Effector memory CD8-positive, alpha-beta T cell (primary cell): ENCODE data around the gene TAS1R1.

Experiments
- ATAC-seq: fragments of 150-1000 bp; cut with Tn5 transposase; replicated peaks from 2 replicates; pipeline ENCODE4 v1.10.0; 2021; ENCODE audit warnings: mild to moderate bottlenecking, moderate library complexity
- DNase-seq, 3 experiments: peaks; one replicate each; pipeline ENCODE4 v3.0.0; 2021
- H3K27ac Mint-ChIP-seq, 2 donors: one replicate each; pipeline ENCODE4 v1.8.0; 2022; ENCODE audit warnings: mild to moderate bottlenecking in 2 of 2, mixed read lengths in 2 of 2, moderate library complexity in 2 of 2
- H3K27me3 Mint-ChIP-seq, 2 donors: one replicate each; pipeline ENCODE4 v1.8.0; 2022; ENCODE audit warnings: mixed read lengths in 2 of 2
- H3K36me3 Mint-ChIP-seq: one replicate; pipeline ENCODE4 v1.8.0; 2022; ENCODE audit warnings: mild to moderate bottlenecking, moderate library complexity, mixed read lengths; ENCODE audit not compliant: insufficient read depth
- H3K4me1 Mint-ChIP-seq, 2 donors: one replicate each; pipeline ENCODE4 v1.8.0; 2022; ENCODE audit warnings: low read depth in 2 of 2, mixed read lengths in 2 of 2
- H3K4me3 Mint-ChIP-seq, 2 donors: one replicate each; pipeline ENCODE4 v1.8.0; 2022; ENCODE audit warnings: mild to moderate bottlenecking in 2 of 2, mixed read lengths in 2 of 2, moderate library complexity in 2 of 2
- H3K9me3 Mint-ChIP-seq, 2 donors: one replicate each; pipeline ENCODE4 v1.8.0; 2022; ENCODE audit warnings: mixed read lengths in 2 of 2

TAS1R1 gene

GRCh38 chr1:6570100-6570499 lies 15.0 kb downstream of the TAS1R1 start:
- Mint-ChIP-seq H3K36me3 (peaks cover 4% of the 10 kb centered on the region), H3K27me3 (peaks cover 6 to 25% of the 10 kb centered on the region in 2 donors), H3K27ac (no peak overlapping the region), H3K9me3 (no peaks in the 10 kb centered on the region), H3K4me1 (no peaks in the 10 kb centered on the region), H3K4me3 (no peak overlapping the region)
- DNase-seq (no peak), ATAC-seq (no peak)

- H3K27ac Mint-ChIP-seq: no peak overlapping the region
- H3K4me3 Mint-ChIP-seq: no peak overlapping the region
- peaks cover 4% of the 10 kb centered on the region for H3K36me3 Mint-ChIP-seq
- ATAC-seq: no peak
- no peaks in the 10 kb centered on the region for H3K4me1 Mint-ChIP-seq
- H3K27me3 Mint-ChIP-seq: peaks cover 6 to 25% of the 10 kb centered on the region in 2 donors
- H3K9me3 Mint-ChIP-seq: no peaks in the 10 kb centered on the region
- no peak for DNase-seq
Observed at GRCh38 chr1:6570987-6571386, 15.9 kb downstream of the TAS1R1 start.

GRCh38 chr1:6572653-6573383 lies 17.7 kb downstream of the TAS1R1 start:
- no peak for ATAC-seq
- Mint-ChIP-seq H3K4me3 (no peak overlapping the region), H3K27ac (peak overlapping the region in 1 of 2 donors; percentile 7)

GRCh38 chr1:6574025-6574620 lies 19.0 kb downstream of the TAS1R1 start:
- peaks cover 0 to 1% of the 10 kb centered on the region in 2 donors for H3K4me1 Mint-ChIP-seq
- DNase-seq (no peak), ATAC-seq (no peak)
- H3K9me3 Mint-ChIP-seq: no peaks in the 10 kb centered on the region
- H3K36me3 Mint-ChIP-seq: peaks cover 7% of the 10 kb centered on the region
- H3K27ac Mint-ChIP-seq: peak overlapping the region in 1 of 2 donors; percentile 17
- H3K4me3 Mint-ChIP-seq: no peak overlapping the region
- H3K27me3 Mint-ChIP-seq: peaks cover 6 to 18% of the 10 kb centered on the region in 2 donors

More at GRCh38 chr1:6572653-6573383, 17.7 kb downstream of the TAS1R1 start:
- no peaks in the 10 kb centered on the region for H3K9me3 Mint-ChIP-seq
- no peak for DNase-seq
- peaks cover 6% of the 10 kb centered on the region for H3K36me3 Mint-ChIP-seq
- no peaks in the 10 kb centered on the region for H3K4me1 Mint-ChIP-seq
- H3K27me3 Mint-ChIP-seq: peaks cover 6 to 25% of the 10 kb centered on the region in 2 donors

- no peaks in the 10 kb centered on the region for H3K9me3 Mint-ChIP-seq
- ATAC-seq: no peak
- no peak for DNase-seq
- H3K27me3 Mint-ChIP-seq: peaks cover 6 to 17% of the 10 kb centered on the region in 2 donors
- H3K36me3 Mint-ChIP-seq: peaks cover 13% of the 10 kb centered on the region
- no peak overlapping the region for H3K4me3 Mint-ChIP-seq
- H3K4me1 Mint-ChIP-seq: peaks cover 6% of the 10 kb centered on the region in 2 donors
- peak overlapping the region in 1 of 2 donors; percentile 17 for H3K27ac Mint-ChIP-seq
Observed at GRCh38 chr1:6574818-6575217, 19.7 kb downstream of the TAS1R1 start.

GRCh38 chr1:6577831-6578525 lies 22.9 kb downstream of the TAS1R1 start:
- Mint-ChIP-seq H3K9me3 (no peaks in the 10 kb centered on the region), H3K36me3 (peaks cover 18% of the 10 kb centered on the region), H3K4me1 (peaks cover 25 to 30% of the 10 kb centered on the region in 2 donors), H3K27me3 (peaks cover 2 to 9% of the 10 kb centered on the region in 2 donors), H3K4me3 (no peak overlapping the region), H3K27ac (peak overlapping the region in 1 of 2 donors; percentile 96)
- DNase-seq: no peak
- no peak for ATAC-seq

GRCh38 chr1:6578624-6579373 lies 23.7 kb downstream of the TAS1R1 start:
- H3K4me1 Mint-ChIP-seq: peaks cover 25 to 30% of the 10 kb centered on the region in 2 donors
- H3K36me3 Mint-ChIP-seq: peaks cover 18% of the 10 kb centered on the region
- H3K27me3 Mint-ChIP-seq: peaks cover 0 to 6% of the 10 kb centered on the region in 2 donors
- H3K4me3 Mint-ChIP-seq: peak overlapping the region in 1 of 2 donors; percentile 94
- ATAC-seq: no peak
- DNase-seq: no peak
- H3K9me3 Mint-ChIP-seq: no peaks in the 10 kb centered on the region
- peak overlapping the region; percentile 95 to 96 for H3K27ac Mint-ChIP-seq

- Mint-ChIP-seq H3K4me3 (peak within 1 kb of the TSS; percentile 94 to 96), H3K27me3 (peaks cover 0 to 2% of the 10 kb centered on the region in 2 donors), H3K9me3 (no peaks in the 10 kb centered on the region), H3K4me1 (peaks cover 29 to 34% of the 10 kb centered on the region in 2 donors), H3K27ac (peak within 1 kb of the TSS; percentile 95 to 96), H3K36me3 (peaks cover 19% of the 10 kb centered on the region)
- ATAC-seq (peak; percentile 98), DNase-seq (peak; percentile 93 to 96 (median 95))
Observed at GRCh38 chr1:6579374-6580118, 24.4 kb downstream of the TAS1R1 start, which contains the start of gene ZBTB48. ZBTB48 (plus strand) TSS chr1:6579994; CDS start chr1:6580610, 616 bp downstream.

- DNase-seq (no peak), ATAC-seq (peak; percentile 5)
- peaks cover 21% of the 10 kb centered on the region for H3K36me3 Mint-ChIP-seq
- no peaks in the 10 kb centered on the region for H3K9me3 Mint-ChIP-seq
- H3K4me3 Mint-ChIP-seq: peak overlapping the region; percentile 94 to 96
- peak overlapping the region; percentile 95 to 96 for H3K27ac Mint-ChIP-seq
- H3K27me3 Mint-ChIP-seq: no peaks in the 10 kb centered on the region
- H3K4me1 Mint-ChIP-seq: peaks cover 35 to 40% of the 10 kb centered on the region in 2 donors
Observed at GRCh38 chr1:6580119-6580592, 25.0 kb downstream of the TAS1R1 start.

- Mint-ChIP-seq H3K9me3 (no peaks in the 10 kb centered on the region), H3K36me3 (peaks cover 24% of the 10 kb centered on the region), H3K27me3 (no peaks in the 10 kb centered on the region), H3K4me1 (peaks cover 37 to 41% of the 10 kb centered on the region in 2 donors), H3K4me3 (peak overlapping the region; percentile 94 to 96), H3K27ac (peak overlapping the region; percentile 95 to 96)
- ATAC-seq (no peak), DNase-seq (no peak)
Observed at GRCh38 chr1:6580593-6581409, 25.7 kb downstream of the TAS1R1 start.

GRCh38 chr1:6581561-6582305 lies 26.6 kb downstream of the TAS1R1 start:
- Mint-ChIP-seq H3K9me3 (no peaks in the 10 kb centered on the region), H3K36me3 (peaks cover 28% of the 10 kb centered on the region), H3K27me3 (no peaks in the 10 kb centered on the region), H3K27ac (peak overlapping the region; percentile 95 to 96), H3K4me3 (peak overlapping the region; percentile 94 to 96), H3K4me1 (peaks cover 37 to 41% of the 10 kb centered on the region in 2 donors)
- DNase-seq (no peak), ATAC-seq (no peak)
